ENCODE measurements around the gene SPAG16. TPM values are rescaled to one million over a fixed set of nuclear protein-coding genes. Genes with fewer than 3 reads are reported as not detected.

The SPAG16 gene
- total RNA-seq, 1 donor = 56.1 TPM

DNA sequence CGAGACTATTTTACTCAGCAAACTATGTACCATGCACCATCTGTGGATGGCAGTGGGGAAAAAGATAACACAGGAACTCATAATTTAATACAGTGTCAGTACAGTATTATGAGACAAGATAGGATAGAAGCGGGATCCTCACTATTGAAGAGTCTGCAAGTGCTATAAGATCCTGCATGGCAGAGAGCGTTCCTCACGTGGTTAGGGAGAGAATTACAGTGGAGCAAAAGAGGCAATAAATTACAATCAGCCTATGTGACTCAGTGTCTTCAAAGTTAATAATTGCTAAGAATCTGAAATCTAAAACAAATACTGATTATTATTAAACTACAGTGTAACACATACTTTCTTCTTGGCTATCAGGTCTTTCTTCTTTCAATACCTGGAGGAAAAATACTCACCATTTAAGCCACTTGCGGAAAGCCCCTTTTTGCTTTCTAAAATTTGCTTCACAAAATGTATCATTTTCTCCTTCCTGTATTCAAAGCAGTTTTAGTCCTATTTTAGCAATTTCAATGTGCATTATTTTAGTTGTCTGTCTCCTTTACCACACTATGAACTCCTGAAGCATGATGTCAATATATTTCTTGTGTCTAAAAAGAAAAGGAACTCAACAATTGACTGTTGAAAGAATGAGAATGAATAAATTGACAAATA, 342.9 kb downstream of the SPAG16 start:
- TF ChIP-seq, protein P1, sequence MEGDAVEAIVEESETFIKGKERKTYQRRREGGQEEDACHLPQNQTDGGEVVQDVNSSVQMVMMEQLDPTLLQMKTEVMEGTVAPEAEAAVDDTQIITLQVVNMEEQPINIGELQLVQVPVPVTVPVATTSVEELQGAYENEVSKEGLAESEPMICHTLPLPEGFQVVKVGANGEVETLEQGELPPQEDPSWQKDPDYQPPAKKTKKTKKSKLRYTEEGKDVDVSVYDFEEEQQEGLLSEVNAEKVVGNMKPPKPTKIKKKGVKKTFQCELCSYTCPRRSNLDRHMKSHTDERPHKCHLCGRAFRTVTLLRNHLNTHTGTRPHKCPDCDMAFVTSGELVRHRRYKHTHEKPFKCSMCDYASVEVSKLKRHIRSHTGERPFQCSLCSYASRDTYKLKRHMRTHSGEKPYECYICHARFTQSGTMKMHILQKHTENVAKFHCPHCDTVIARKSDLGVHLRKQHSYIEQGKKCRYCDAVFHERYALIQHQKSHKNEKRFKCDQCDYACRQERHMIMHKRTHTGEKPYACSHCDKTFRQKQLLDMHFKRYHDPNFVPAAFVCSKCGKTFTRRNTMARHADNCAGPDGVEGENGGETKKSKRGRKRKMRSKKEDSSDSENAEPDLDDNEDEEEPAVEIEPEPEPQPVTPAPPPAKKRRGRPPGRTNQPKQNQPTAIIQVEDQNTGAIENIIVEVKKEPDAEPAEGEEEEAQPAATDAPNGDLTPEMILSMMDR (IDR thresholded peaks at IDR 0.05; ENCODE audit: insufficient read depth, low read depth, low read length) = no peak
- no peak for DNase-seq (ENCODE audit: low read depth)
- H3K4me3 ChIP-seq (ENCODE audit: low read depth, low read length) = no peak overlapping the region

DNA sequence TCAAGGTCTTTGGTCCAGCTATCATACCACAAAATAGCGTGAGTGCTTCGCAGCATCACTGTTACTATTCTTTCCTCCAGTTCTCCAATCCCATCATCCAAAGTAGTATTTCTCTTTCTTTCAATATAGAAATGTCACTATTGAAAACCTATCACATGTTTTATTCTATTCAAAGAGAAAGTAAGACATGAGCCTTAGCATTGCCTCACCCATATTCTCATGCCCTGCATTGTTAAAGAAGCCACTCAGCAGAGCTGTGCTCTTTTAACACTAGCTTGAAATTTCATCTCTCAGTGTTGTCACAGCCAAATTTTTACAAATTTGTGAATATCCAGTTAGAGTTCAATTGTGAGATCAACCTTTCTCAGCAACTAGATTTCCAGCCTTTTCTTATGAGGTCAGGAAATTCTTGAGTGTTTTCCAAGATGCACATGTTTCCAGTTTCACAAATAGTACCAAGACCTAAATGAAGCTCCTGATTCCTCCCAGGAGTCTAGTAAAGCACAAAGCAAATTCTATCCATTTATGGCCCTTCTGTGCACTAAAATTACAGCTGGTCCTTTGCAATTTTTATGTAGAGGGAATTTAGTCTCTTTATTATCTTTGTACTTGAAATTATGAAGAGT, 343.7 kb downstream of the SPAG16 start:
- no peak overlapping the region for H3K4me3 ChIP-seq (ENCODE audit: low read depth, low read length)
- DNase-seq (ENCODE audit: low read depth) = no peak
- TF ChIP-seq, protein P1 (IDR thresholded peaks at IDR 0.05; ENCODE audit: insufficient read depth, low read depth, low read length) = no peak

DNA sequence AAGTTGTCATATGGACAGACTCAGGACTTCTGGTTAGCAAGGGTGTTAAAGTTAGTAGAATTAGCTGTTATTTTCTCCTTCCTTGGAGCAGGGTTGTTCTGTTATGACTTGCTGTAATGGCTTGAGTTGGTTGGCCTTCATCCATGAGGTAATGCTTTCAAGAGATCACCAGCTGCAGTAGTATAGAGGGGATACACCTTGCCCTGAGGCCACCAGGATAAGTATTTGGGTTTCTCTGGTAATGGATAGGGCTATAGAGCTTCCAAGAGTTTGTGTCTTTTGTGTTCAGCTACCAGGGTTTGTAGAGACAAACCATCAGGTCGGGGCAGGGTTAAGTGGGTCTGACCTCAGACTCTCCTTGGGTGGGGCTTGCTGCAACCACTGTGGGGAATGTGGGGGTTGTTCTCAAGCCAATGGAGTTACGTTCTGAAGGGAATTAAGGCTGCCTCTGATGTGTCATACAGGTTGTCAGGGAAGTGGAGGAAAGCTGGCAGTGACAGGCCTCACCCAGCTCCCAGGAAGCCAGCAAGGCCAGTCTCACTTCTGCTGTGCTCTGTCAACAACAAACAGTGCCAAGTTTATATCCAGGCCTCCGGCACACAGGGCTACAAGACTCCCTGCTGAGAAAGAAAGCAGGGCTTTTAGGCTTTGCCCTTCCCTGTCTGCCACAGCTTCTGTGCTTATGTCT, 356.6 kb downstream of the SPAG16 start:
- no peak overlapping the region for H3K4me3 ChIP-seq (ENCODE audit: low read depth, low read length)
- DNase-seq (ENCODE audit: low read depth) = no peak
- TF ChIP-seq, protein P1 (IDR thresholded peaks at IDR 0.05; ENCODE audit: insufficient read depth, low read depth, low read length) = no peak

DNA sequence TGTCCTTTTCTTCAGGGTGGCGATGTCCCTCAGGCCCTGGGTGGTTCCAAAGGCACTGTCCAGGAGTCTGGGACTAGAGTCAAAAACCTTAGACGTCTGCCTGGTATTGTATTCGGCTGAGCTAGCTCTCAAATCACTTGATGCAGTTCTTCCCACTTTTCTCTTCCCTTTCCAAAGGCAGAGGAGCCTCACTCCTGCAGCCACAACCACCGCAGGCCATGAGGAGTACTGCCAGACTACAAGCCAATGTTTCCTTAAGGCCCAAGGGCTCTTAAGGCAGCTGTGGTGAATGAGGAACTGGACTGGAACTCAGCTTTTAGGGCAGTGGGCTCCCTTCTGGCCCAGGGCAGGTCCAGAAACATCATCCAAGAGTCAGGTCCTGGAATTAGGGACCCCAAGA, 360.7 kb downstream of the SPAG16 start:
- DNase-seq (ENCODE audit: low read depth) = no peak
- H3K4me3 ChIP-seq (ENCODE audit: low read depth, low read length) = no peak overlapping the region
- TF ChIP-seq, protein P1 (IDR thresholded peaks at IDR 0.05; ENCODE audit: insufficient read depth, low read depth, low read length) = no peak

DNA sequence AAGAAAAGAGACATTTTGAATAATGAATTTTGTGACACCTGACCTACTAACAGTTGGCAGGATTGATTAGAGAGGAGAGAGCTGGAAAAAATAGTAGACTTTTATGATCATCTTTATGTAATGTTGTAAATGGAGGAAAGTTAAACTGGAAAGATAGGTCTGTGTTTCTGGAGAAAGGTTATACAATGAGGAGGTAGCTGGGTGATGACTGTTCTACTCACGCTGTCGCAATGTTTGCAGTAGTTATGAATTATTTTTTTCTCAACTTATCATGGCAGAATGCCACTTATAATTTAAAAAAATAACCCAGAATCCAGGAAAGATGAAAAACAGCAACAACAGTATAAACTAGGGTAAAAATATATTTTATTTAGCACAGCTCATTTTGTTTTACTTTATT, 364.9 kb downstream of the SPAG16 start:
- TF ChIP-seq, protein P1 (IDR thresholded peaks at IDR 0.05; ENCODE audit: insufficient read depth, low read depth, low read length) = no peak
- DNase-seq (ENCODE audit: low read depth) = no peak
- no peak overlapping the region for H3K4me3 ChIP-seq (ENCODE audit: low read depth, low read length)

DNA sequence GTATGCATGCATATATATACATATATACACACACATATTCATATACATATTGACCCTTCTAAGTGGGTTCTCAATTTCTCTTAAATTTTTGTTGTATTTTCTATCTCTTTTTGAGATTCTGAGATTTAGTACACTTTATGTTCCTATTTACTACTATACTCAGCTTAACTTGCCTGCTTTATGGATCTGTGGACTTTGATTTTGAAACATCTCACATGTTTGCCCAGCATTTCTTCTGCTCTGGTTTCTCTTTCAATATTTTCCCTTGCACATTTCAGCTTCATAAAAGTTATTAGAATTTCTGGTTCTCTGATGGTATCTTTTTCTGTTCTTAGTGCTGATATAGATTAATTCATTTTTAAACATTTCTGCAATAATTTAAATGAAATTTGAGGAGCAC, 380.6 kb downstream of the SPAG16 start:
- TF ChIP-seq, protein P1 (IDR thresholded peaks at IDR 0.05; ENCODE audit: insufficient read depth, low read depth, low read length) = no peak
- no peak overlapping the region for H3K4me3 ChIP-seq (ENCODE audit: low read depth, low read length)
- no peak for DNase-seq (ENCODE audit: low read depth)

Measured in fibroblast of villous mesenchyme (primary cell).